Measurements from ENCODE around the gene ZNF146.
A peak's percentile ranks its signal among the peaks of the same experiment; 100 is the strongest.

The ZNF146 gene

GRCh38 chr19:36254848-36255247, 39.9 kb downstream of the ZNF146 start:
- no peak for TF ChIP-seq CTCF (IDR thresholded peaks at IDR 0.05; ENCODE audit: low read depth, low read length)
- no peak for DNase-seq (ENCODE audit: low read depth, low spot score)
- H3K4me3 ChIP-seq (ENCODE audit: low read depth, low read length) = no peak overlapping the region
- in situ Hi-C loops (cut with HindIII; ENCODE audit: low sequenced_read_pairs) = no loop called here

GRCh38 chr19:36255316-36255715, 40.4 kb downstream of the ZNF146 start:
- no peak for TF ChIP-seq CTCF (IDR thresholded peaks at IDR 0.05; ENCODE audit: low read depth, low read length)
- no peak for DNase-seq (ENCODE audit: low read depth, low spot score)
- H3K4me3 ChIP-seq (ENCODE audit: low read depth, low read length) = no peak overlapping the region
- in situ Hi-C loops (cut with HindIII; ENCODE audit: low sequenced_read_pairs) = no loop called here

- no peak for DNase-seq (ENCODE audit: low read depth, low spot score)
- no peak for TF ChIP-seq CTCF (IDR thresholded peaks at IDR 0.05; ENCODE audit: low read depth, low read length)
- in situ Hi-C loops (cut with HindIII; ENCODE audit: low sequenced_read_pairs) = no loop called here
- no peak overlapping the region for H3K4me3 ChIP-seq (ENCODE audit: low read depth, low read length)
Measured at GRCh38 chr19:36256064-36256463, 41.2 kb downstream of the ZNF146 start.

- no peak for DNase-seq (ENCODE audit: low read depth, low spot score)
- H3K4me3 ChIP-seq (ENCODE audit: low read depth, low read length) = peak overlapping the region; percentile 37
- no peak for TF ChIP-seq CTCF (IDR thresholded peaks at IDR 0.05; ENCODE audit: low read depth, low read length)
- in situ Hi-C loops (cut with HindIII; ENCODE audit: low sequenced_read_pairs) = no loop called here
Measured at GRCh38 chr19:36256853-36257519, 42.1 kb downstream of the ZNF146 start.

DNA sequence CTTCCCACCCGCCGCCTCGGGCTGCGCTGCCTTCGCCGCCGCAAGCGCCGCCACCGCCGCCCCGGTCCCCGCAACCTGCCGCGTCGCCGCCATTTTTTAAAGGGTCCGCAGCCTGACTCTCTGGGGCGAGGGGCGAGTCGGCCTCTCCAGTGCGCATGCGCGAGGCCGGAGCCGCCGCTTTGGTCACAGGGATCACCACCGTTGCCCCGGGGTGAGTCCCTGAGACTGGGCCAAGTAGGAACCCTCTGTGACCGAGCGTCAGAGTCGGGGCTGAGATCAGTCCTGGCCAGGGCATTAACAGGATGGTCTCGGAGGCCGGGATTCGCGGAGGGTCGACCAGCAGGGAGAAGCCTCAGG, 42.6 kb downstream of the ZNF146 start:
- peak overlapping the region; percentile 37 for H3K4me3 ChIP-seq (ENCODE audit: low read depth, low read length)
- no peak for DNase-seq (ENCODE audit: low read depth, low spot score)
- in situ Hi-C loops (cut with HindIII; ENCODE audit: low sequenced_read_pairs) = no loop called here
- no peak for TF ChIP-seq CTCF (IDR thresholded peaks at IDR 0.05; ENCODE audit: low read depth, low read length)

GRCh38 chr19:36258028-36258875, 43.3 kb downstream of the ZNF146 start:
- no peak for TF ChIP-seq CTCF (IDR thresholded peaks at IDR 0.05; ENCODE audit: low read depth, low read length)
- no peak overlapping the region for H3K4me3 ChIP-seq (ENCODE audit: low read depth, low read length)
- no peak for DNase-seq (ENCODE audit: low read depth, low spot score)
- in situ Hi-C loops (cut with HindIII; ENCODE audit: low sequenced_read_pairs) = no loop called here

Data from astrocyte of the spinal cord (primary cell).